Stimulated activated CD4-positive, alpha-beta T cell treated with anti-CD3 and anti-CD28 coated beads, TNF-alpha, amount 100 ng/mL, for 4 hours (primary cell): ENCODE measurements around the gene RB1.
"Not testable (repeated sequence)": the region's sequence is repeated elsewhere in the genome, so short reads cannot be mapped to it uniquely, and the experiment has no call there.

Source experiments
- DNase-seq, 3 experiments: peaks; one replicate each; pipeline ENCODE4 v3.0.0-alpha.2; 2020; ENCODE audit warnings: low read depth in 3 of 3

RB1 gene

DNA sequence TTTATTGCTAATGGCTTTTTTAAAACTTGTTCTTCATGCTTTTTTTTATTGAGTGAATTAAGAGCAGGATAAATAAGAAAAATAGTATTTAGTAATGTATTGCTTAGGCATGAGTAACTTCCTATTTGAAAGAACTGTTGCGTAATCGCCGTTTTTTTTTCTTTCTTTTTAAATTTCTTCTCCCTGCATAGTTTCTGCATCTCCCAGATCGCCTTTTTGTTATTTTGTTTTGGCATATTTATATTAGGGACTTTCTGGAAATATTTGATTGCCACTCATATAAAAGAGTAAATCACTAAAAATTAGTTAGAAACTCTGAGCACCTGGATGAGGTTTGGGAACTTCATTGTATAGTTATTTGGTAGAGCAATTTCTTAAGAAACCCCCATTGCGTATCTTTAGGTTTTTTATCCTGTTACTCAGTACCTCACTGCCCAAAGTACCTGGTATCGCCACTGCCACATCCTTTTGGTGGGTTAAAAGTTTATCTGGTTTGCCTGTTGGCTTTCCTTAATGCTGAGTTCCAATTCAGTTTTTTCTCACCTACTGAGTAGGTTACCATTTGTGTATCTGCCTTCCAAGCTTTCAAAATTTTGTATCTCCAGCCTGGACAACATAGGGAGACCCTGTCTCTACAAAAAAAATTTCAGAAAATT, 145.5 kb downstream of the RB1 start:
- DNase-seq = no peak

DNA sequence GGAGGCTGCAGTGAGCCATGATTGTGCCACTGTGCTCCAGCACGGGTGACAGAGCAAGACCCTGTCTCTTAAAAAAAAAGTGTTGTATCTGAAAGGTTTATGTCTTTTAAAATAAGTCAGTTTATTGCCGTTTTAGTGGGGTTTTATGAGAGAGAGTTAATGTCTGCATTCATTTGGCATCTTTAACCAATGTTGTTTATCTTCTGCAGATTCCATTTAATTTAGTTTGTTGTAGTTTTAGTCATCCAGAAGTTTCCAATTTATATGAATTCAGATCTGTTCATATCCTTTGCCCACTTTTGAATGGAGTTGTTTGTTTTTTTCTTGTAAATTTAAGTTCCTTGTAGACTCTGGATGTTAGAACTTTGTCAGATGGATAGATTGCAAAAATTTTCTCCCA, 146.1 kb downstream of the RB1 start:
- no peak for DNase-seq

DNA sequence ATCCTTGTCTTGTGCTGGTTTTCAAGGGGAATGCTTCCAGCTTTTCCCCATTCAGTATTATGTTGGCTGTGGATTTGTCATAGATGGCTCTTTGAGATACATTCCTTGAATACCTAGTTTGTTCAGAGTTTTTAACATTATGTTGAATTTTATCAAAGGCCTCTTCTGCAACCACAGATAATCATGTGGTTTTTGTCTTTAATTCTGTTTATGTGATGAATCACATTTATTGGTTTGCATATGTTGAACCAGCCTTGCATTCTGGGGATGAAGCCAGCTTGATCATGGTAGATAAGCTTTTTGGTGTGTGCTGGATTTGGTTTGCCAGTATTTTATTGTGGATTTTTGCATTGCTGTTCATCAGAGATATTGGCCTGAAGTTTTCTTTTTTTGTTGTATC, 147.6 kb downstream of the RB1 start:
- not testable (repeated sequence) for DNase-seq

DNA sequence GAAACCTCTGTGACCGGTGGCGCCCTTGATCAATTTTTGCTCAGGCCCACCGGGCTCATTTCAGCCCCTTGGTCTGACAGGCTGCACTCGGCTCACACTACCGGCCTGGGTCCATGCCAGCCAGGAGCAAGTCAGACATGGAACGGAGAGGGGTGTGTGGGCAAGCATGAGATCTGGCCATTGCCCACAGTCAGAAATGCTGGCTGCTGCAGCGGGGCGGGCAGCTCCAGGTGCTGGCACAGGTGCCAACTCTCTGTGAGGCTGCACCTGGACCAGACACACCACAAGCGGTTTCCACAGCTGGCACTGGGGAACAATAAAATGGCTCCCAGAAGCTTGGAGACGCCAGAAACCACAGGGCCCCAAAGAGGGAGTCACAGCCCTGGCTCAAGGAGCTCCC, 153.0 kb downstream of the RB1 start:
- no peak for DNase-seq

DNA sequence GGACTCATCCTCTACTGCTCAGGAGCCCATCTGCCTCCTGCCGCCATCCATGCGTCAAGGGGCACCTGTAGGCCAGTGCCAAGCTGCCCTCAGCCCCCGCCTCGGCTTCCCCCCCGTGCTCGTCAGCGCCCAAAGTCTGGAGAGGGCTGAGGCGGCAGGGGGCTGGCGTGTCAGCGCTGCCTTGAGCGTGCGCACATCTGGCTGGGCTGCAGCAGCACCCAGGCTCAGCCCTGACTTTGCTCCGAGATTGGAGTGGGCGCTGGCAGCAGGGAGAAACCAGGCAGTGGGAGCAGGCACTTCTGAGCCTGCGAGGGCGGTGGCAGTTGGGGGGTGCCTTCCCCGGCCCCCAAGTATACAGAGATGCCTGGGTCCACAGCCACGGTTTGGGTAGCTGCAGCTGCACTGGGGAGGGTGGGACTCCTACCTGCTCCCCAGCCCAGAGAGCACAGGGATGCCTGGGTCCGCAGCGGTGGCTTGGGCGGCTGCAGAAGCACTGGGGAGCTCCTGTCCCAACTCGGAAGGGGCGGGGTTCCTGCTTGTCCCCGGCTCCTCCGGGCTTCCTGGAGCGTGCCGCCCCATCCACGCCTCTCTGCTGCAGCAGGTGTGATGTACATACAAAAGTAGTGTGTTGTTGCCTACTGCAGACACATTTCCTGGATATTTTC, 154.2 kb downstream of the RB1 start:
- DNase-seq = no peak

DNA sequence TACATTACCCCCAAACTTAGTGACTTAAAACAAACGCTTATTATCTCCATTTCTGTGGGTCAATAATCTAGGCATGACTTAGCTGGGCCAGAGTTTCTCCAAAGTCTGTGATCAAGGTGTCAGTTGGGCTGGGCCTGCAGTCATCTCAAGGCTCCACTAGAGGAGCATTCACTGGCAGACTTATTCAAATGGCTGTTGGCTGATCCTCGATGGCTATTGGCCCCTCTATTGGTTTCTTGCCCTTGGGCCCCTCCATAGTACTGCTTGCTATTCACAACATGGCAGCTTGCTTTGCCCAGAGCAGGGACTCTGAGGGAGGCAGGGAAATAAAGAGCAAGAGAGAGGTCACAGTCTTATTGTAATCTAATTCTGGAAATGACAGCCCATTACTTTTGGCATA, 171.7 kb downstream of the RB1 start:
- DNase-seq = no peak

DNA sequence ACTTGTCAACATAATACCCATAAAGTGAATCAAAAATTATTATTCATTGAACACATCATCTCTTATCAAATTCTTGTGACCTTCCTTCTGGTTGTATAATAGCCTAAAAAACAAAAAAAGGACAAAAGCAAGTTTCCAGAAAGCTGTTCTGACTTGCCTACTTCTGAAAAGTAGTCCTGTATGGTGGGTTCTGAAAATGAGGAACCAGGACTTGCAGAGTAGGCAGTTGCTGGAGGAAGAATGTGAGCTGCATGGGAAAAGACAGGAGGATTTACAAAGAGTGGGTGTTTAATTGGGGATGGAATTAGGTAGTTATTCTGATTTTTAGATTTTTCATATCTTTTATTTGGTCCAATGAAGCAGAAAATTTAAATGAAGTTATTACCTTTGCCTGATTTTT, 172.7 kb downstream of the RB1 start:
- DNase-seq = no peak

DNA sequence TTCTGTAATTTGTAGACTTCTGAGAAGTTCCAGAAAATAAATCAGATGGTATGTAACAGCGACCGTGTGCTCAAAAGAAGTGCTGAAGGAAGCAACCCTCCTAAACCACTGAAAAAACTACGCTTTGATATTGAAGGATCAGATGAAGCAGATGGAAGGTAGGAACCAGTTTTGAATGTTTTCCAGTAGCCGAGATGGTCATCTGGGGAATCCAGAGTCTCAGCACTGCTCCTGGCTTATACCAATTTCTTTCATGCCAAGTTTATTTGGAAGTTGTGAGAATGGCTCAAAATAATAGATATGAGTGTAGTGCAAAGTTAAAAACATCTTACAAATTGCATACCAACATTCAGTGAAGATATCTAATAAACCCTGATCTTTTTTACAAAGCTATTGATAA, 173.1 kb downstream of the RB1 start:
- DNase-seq = no peak

DNA sequence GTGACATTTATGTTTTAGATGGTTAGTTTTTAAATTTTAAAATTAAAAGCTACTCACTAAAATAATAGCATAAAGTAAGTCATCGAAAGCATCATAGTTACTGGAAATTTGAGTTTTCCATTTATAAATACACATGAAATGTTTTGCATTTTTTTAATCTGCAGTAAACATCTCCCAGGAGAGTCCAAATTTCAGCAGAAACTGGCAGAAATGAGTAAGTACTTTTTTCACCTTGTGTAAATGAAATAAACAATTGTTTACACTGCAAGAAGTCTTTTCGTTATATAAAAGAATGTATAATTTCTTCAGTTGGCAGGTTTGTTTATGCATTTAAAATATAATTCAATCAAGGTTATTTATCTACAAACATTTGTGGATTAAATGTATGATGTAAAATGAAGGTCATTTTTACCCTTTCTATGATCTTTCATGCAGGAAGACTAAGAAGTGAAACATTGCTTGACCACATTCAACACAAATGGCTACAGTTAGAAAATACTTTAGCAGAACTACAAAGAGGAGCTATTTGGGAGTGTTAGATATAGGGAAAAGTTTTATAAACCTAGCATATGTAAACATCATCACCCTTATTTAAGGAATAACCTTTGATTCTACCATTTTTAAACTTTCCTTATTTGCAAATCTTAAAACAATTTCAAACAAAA, 173.8 kb downstream of the RB1 start:
- DNase-seq = no peak

DNA sequence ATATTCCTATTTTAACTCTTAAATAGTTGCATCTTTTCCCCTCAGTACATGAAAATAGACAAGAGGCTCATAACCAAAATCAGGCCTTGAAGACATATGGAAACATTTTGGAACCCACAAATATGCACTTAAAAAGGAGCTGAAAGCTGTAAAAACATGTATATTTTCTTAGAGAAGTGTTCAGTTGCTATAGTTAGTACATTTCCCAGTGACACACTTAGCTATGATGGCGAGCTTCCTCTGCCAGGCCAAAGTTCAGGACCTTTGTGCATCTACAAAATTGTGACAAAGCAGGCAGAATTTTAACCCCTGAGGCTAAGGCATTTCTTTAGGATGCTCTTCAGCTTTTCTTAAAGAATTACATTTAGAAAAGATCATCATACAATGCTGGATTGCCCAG, 174.8 kb downstream of the RB1 start:
- no peak for DNase-seq

DNA sequence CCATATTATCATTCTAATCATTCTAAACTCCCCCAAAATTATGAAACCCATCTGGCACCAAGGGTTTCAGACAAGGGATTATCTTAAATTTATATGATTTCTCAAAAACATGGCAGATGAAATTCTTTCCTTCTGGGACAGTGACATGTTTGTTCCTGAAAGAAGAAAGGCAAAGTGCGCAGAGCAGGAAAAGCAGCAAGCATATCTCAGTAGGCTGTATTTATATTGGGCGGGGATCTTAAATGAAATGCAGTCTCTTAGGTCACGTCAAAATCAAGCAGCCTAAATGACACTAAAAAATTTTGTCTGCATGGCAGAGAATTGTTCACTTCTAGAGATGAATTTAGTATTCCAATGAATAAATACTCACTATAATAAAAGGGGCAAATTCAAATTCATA, 180.0 kb downstream of the RB1 start:
- DNase-seq = no peak

DNA sequence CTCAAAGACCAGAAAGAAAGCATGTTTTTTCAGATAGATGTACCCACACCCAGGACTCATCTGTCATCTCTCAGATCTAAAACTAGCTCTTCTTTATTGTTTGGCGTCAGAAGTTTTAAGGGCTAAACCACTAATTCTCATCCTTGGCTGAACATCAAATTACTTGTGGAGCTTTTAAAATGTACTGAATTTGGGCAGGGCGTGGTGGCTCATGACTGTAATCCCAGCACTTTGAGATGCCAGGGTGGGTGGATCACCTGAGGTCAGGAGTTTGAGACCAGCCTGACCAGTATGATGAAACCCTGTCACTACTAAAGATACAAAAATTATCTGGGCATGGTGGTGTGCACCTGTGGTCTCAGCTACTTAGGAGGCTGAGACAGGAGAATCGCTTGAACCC, 181.9 kb downstream of the RB1 start:
- no peak for DNase-seq

DNA sequence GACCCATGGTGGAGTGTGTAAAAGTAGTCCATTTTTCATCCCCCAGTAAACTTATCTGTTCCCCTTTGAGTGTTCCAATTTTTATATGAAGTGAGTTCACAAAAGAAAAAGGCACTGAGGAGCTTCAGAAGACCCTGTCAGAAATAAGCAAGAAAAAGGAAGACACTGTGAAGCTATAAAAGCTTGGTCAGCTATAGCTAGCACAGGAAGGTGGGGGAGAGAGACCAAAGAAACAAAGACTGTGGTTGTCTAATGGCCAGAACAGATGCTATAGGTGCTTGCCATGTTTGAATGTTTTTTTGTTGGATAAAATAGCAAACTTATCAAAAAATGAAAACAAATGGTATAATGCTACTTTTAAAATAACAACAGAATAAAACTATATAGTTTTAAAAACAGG, 182.8 kb downstream of the RB1 start:
- no peak for DNase-seq

DNA sequence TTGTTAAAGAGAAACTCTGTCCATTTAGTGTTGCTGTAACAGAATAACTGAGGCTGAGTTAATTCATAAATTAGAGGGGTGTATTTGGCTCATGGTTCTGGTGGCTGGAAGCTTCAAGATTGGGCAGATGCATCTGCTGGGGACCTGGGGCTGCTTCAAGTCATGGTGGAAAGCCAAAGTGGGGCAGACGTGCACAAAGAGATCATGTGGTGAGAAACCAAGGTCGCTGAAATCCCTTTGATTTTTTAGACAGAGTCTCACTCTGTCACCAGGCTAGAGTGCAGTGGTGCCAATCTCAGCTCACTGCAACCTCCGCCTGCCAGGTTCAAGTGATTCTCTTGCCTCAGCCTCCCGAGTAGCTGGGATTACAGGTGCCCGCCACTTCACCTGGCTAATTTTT, 183.3 kb downstream of the RB1 start:
- DNase-seq = no peak

DNA sequence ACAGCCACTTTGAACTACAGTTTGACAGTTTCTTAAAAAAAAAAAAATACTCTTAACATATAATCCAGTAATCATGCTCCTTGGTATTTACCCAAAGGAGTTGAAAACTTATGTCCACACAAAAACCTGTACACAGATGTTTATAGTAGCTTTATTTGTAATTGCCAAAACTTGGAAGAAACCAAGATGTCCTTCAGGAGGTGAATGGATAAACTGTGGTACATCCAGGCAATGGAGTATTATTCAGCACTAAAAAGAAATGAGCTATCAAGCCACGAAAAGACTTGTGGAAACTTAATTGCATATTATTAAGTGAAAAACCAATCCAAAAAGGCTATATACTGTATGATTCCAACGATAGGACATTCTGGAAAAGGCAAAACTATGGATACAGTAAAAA, 184.4 kb downstream of the RB1 start:
- DNase-seq = no peak

DNA sequence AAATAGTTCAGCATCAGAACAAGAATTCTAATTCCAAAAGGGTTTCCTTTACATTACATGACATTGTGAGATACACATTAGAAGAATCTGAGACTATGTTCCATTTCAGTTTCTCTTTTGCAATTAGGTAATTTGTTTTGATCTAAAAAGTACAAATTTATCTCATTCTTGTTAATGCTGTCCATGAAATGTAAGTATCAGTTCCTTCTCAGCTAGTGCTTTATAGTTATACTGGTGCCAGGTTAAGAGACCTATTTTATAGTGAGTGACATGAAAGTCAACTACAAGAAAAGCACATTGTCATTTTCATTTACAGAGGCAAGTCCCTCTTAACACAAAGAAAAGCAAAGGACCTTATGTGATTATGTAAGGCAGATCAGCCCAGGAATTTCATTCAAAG, 185.4 kb downstream of the RB1 start:
- DNase-seq = no peak

DNA sequence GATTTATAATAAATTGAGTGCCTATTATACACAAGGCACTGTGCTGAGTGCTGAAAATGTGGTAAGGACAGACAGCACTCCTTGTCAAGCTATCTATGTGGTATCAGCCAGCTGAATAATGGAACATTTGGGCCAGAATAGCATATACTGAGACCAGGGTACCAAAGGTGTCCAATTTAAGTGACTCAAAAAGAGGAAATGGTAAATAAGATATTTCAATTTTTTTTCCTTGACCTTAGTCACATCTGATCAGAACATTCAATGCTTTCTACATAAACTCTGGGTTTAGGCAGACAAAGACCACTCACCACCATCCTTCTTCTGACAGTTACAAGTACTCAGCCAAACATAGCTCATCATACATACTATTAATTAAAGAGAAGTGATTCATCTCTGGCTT, 186.1 kb downstream of the RB1 start:
- DNase-seq = no peak

DNA sequence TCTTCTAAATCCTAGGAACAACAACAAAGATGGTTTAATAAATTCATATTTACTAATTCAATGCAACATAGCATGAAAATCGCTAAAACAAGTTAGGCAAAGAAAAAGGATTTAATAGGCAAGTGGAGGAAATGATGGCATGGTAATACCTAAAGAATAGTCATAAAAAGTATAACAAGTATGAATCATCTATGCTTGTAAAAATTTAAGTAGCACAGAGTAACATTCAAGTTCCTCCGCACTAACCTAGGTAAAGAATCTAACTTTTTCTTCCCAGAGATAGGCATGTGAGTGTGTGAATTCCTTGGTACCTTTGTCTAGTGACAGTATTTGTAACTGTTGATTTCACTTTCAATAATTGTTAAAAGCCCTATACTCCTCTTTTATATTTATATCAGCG, 186.7 kb downstream of the RB1 start:
- no peak for DNase-seq

DNA sequence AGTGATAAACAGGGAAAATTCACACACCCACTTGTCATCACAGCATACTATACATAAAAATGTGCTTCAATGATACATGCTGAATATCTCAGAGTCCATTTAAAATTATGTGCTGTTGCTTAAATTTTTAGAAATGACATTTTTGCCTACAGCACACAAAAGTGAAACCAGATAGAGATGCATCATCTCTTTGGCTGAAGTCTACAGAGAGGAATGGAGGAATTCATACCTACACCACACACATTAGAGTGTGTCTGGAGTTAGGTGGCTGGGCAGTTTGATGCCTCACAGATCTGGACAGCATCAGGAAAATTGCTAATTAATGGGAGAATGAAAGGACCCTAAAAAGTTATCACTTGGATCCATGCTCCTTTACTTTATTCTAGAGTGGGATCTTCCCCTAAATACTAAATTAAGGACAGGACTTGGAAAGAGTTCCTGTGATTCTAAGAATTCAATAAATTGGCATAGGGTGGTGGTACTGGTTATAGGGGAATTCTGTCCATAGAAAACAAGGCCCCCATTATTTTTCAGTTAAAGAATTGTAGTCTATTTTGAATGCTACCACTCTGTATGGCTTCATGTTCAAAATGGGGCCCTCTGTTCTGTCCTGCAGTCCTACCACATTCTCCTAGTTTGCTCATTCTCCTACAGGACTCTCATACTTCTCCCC, 188.0 kb downstream of the RB1 start:
- DNase-seq = no peak

DNA sequence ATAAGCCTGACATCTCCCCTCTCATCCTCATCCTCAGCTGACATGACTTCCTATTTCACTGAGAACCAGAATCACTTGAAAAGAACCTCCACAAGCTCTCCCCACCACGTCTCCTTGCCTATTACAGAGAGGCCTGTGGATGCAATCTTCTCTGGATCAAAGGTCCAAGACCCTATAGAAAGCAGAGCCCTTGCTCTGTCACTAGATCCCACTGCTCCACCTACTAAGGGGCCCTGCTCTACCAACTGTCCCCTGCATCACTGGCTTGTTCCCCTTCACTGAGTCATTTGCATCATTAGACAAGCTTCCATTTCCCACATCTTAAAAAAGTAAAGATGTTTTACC, 188.5 kb downstream of the RB1 start:
- no peak for DNase-seq

DNA sequence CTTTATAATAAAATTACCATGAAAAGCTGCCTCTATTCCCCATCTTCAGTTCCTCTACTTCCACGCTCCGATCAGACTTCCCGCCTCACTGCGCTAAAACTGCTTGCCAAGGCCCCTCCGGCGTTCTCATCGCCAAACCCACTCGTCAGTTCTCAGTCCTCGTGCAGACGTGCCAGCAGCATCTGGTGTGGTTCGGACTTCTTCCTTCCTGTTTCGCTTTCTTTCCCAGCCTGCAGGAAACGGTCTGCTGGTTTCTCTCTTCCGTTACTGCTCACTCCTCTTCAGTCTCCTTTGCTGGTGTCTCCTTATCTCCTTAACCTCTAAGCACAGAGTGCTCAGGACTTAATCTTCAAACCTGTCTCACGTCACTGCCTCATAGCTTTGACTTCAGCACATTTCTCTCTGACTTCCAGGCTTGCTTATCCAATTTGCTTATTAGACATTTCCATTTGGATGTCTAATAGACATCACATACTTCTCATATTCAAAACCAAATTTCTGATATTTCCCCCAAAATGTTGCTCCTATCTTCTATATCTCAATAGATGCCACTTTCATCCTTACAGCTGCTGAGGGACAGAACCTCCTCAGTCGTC, 189.0 kb downstream of the RB1 start:
- peak in 2 of 3 experiments; percentile 31 to 42 for DNase-seq

DNA sequence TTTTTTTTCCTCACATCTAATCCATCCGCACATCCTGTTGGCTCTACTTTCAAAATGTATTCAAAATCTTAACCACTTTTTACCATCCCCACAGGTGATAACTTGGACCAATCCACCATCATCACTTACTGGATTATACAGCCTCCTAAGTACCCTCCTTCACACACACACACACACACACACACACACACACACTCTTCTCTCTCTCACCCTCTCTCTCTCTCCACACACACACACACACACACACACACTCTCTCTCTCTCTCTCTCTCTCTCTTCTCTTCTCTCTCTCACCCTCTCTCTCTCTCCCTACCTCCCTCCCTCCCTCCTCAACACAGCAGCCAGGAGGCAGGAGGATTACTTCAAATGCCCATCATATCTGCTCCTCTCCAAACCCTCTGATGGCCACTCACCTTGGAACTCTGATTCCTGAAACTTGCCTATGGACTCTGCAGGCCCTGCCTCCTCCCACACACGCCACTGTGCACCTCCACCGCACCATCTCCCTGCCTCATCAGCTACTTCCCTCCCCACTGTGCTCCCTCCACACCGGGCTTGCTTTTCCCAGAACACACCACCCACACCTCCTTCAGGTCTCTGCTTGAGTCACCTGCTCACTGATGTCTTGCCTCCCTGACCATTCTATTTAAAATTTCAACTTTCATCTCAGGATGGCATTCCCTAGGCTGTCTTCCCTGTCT, 189.7 kb downstream of the RB1 start:
- peak in 1 of 3 experiments; percentile 9 for DNase-seq
